HL-60 (cell line): ENCODE measurements around the gene TP73.

Experiments used
- GABPA ChIP-seq: IDR thresholded peaks from 2 replicates; pipeline ENCODE4 v1.6.1; 2012; ENCODE audit warnings: low read depth
- POLR2AphosphoS5 ChIP-seq: IDR thresholded peaks from 2 replicates; pipeline ENCODE4 v1.6.1; 2012; ENCODE audit warnings: low read depth

DNA sequence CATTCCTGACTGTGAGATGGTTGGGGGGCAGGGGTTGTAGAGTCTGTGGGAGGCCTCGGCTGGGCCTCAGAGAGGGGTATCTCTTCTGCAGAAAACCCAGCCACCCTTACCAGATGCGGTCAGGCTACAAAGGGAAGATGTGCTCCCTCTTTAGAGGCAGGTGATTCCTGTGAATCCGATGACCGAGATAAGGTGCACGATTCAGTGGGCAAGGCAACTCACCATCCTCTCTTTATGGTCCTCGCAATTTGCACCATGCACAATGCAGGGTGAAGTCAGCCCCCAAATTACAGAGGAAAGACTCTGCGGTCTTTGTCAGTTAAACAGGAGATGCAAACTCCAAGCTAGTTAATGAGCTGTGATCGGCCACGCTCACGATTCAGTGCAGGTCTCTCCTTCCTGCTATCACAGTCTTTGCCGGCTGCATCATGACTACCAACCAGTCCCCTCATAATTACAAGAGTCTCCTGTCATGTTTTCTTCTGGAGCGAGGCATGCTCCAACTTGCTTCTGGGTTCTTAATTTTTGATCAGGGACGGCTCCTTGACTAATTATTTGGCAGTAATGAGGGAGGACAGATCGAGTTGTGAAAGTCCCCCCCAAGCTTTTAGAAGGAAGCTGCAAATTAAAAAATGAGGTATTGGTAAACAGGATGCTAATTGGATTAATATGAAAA, 12.5 kb downstream of the TP73 start:
- TF ChIP-seq POLR2AphosphoS5 (no peak), GABPA (no peak)
